HEK293 (cell line): ENCODE data around the gene ITPKC.

Experiments
- BCL11A ChIP-seq: fragments of 450-650 bp; formaldehyde crosslinking; IDR thresholded peaks from 2 replicates; pipeline ENCODE4 v1.5.1; 2016; ENCODE audit warnings: low read depth, missing biosample characterization, missing genetic modification characterization
- HIC1 ChIP-seq: fragments of 450-650 bp; formaldehyde crosslinking; IDR thresholded peaks from 2 replicates; pipeline ENCODE4 v1.5.1; 2016; ENCODE audit warnings: missing biosample characterization, missing genetic modification characterization
- HOXC10 ChIP-seq: sonication (generic); formaldehyde crosslinking; IDR thresholded peaks from 2 replicates; pipeline ENCODE4 v1.8.1; 2023; ENCODE audit warnings: mild to moderate bottlenecking, missing genetic modification reagents
- KLF17 ChIP-seq: fragments of 450-650 bp; formaldehyde crosslinking; IDR thresholded peaks from 2 replicates; pipeline ENCODE4 v1.5.1; 2016; ENCODE audit warnings: missing biosample characterization, missing genetic modification characterization
- MZF1 ChIP-seq: fragments of 450-650 bp; formaldehyde crosslinking; IDR thresholded peaks from 2 replicates; pipeline ENCODE4 v1.5.1; 2017; ENCODE audit warnings: missing biosample characterization, missing genetic modification characterization, borderline replicate concordance
- RBAK ChIP-seq: fragments of 450-650 bp; formaldehyde crosslinking; IDR thresholded peaks from 2 replicates; pipeline ENCODE4 v1.5.1; 2016; ENCODE audit warnings: missing biosample characterization, missing genetic modification characterization
- SP2 ChIP-seq: fragments of 450-650 bp; formaldehyde crosslinking; IDR thresholded peaks from 2 replicates; pipeline ENCODE4 v1.5.1; 2016; ENCODE audit warnings: missing biosample characterization, missing genetic modification characterization
- SP7 ChIP-seq: fragments of 450-650 bp; formaldehyde crosslinking; IDR thresholded peaks from 2 replicates; pipeline ENCODE4 v1.5.1; 2016; ENCODE audit warnings: missing biosample characterization, missing genetic modification characterization
- ZBTB8A ChIP-seq: fragments of 450-650 bp; formaldehyde crosslinking; IDR thresholded peaks from 2 replicates; pipeline ENCODE4 v1.5.1; 2016; ENCODE audit warnings: missing biosample characterization, missing genetic modification characterization
- ZFHX2 ChIP-seq: fragments of 450-650 bp; formaldehyde crosslinking; conservative IDR thresholded peaks from 2 replicates; pipeline ENCODE4 v1.5.1; 2016; ENCODE audit warnings: missing biosample characterization, missing genetic modification characterization
- ZNF184 ChIP-seq: fragments of 450-650 bp; IDR thresholded peaks from 2 replicates; pipeline ENCODE4 v1.5.1; 2018; ENCODE audit warnings: missing biosample characterization, mild to moderate bottlenecking, missing genetic modification characterization
- ZNF280D ChIP-seq: fragments of 450-650 bp; formaldehyde crosslinking; IDR thresholded peaks from 2 replicates; pipeline ENCODE4 v1.5.1; 2016; ENCODE audit warnings: missing biosample characterization, missing genetic modification characterization
- ZNF311 ChIP-seq: fragments of 450-650 bp; formaldehyde crosslinking; IDR thresholded peaks from 2 replicates; pipeline ENCODE4 v1.5.1; 2017; ENCODE audit warnings: missing biosample characterization, missing genetic modification characterization, borderline replicate concordance
- ZNF514 ChIP-seq: fragments of 450-650 bp; formaldehyde crosslinking; IDR thresholded peaks from 2 replicates; pipeline ENCODE4 v1.5.1; 2016; ENCODE audit warnings: missing biosample characterization, missing genetic modification characterization
- ZNF518A ChIP-seq: fragments of 450-650 bp; formaldehyde crosslinking; conservative IDR thresholded peaks from 2 replicates; pipeline ENCODE4 v1.5.1; 2016; ENCODE audit warnings: low read depth, missing biosample characterization, missing genetic modification characterization
- ZNF580 ChIP-seq: fragments of 450-650 bp; formaldehyde crosslinking; IDR thresholded peaks from 2 replicates; pipeline ENCODE4 v1.5.1; 2016; ENCODE audit warnings: missing biosample characterization, missing genetic modification characterization
- ZNF623 ChIP-seq: fragments of 450-650 bp; formaldehyde crosslinking; IDR thresholded peaks from 2 replicates; pipeline ENCODE4 v1.5.1; 2016; ENCODE audit warnings: missing biosample characterization, missing genetic modification characterization
- ZNF639 ChIP-seq: fragments of 450-650 bp; formaldehyde crosslinking; IDR thresholded peaks from 2 replicates; pipeline ENCODE4 v1.5.1; 2016; ENCODE audit warnings: missing biosample characterization, missing genetic modification characterization
- ZNF658 ChIP-seq: fragments of 450-650 bp; formaldehyde crosslinking; IDR thresholded peaks from 2 replicates; pipeline ENCODE4; 2016; ENCODE audit warnings: missing biosample characterization, missing genetic modification characterization
- ZNF776 ChIP-seq: fragments of 450-650 bp; formaldehyde crosslinking; IDR thresholded peaks from 2 replicates; pipeline ENCODE4 v1.5.0; 2017; ENCODE audit warnings: missing biosample characterization, missing genetic modification characterization, borderline replicate concordance
- ZSCAN30 ChIP-seq: fragments of 450-650 bp; IDR thresholded peaks from 2 replicates; pipeline ENCODE4 v1.5.1; 2018; ENCODE audit warnings: missing biosample characterization, mild to moderate bottlenecking, missing genetic modification characterization, moderate library complexity
- TF ChIP-seq, protein P1 (sequence below): fragments of 450-650 bp; formaldehyde crosslinking; IDR thresholded peaks from 2 replicates; pipeline ENCODE4 v1.5.1; 2017; ENCODE audit warnings: missing biosample characterization, missing genetic modification characterization
- TF ChIP-seq, protein P2 (sequence below): fragments of 450-650 bp; formaldehyde crosslinking; IDR thresholded peaks from 2 replicates; pipeline ENCODE4 v1.5.1; 2016; ENCODE audit warnings: missing biosample characterization, missing genetic modification characterization

Gene ITPKC

DNA sequence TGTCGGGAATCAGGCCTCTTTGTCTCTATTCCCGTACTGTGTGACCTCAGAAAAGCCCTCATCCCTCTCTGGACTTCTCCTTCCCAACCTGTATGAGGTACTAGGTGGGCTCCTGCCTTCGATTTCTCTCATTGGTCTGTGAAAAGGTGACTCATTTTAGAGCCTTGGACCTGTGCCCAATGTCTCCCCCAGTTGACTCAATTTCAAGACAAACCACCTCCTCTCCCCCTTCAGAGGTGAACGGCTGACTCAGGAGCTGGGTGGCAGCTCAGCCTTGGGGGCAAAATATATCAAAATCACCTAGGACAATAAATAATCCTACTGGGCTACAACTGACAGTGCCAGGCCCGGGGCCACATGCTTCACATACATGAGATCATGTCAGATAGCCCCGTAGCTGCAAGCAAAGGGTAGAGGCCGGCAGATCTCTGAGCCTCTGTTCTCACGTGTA is 856 bp upstream of the ITPKC start (continued):
- TF ChIP-seq SP2 (tag by site-specific recombination), result no peak
- TF ChIP-seq ZFHX2 (tag by site-specific recombination), result no peak
- no peak for TF ChIP-seq ZNF776 (tag by site-specific recombination)
- TF ChIP-seq, protein P1, sequence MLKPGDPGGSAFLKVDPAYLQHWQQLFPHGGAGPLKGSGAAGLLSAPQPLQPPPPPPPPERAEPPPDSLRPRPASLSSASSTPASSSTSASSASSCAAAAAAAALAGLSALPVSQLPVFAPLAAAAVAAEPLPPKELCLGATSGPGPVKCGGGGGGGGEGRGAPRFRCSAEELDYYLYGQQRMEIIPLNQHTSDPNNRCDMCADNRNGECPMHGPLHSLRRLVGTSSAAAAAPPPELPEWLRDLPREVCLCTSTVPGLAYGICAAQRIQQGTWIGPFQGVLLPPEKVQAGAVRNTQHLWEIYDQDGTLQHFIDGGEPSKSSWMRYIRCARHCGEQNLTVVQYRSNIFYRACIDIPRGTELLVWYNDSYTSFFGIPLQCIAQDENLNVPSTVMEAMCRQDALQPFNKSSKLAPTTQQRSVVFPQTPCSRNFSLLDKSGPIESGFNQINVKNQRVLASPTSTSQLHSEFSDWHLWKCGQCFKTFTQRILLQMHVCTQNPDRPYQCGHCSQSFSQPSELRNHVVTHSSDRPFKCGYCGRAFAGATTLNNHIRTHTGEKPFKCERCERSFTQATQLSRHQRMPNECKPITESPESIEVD, result no peak
- TF ChIP-seq ZBTB8A (tag by site-specific recombination), result no peak
- no peak for TF ChIP-seq ZNF514
- no peak for TF ChIP-seq ZNF658 (tag by site-specific recombination)
- no peak for TF ChIP-seq SP7 (tag by site-specific recombination)
- no peak for TF ChIP-seq ZNF623
- TF ChIP-seq ZNF184, result peak; percentile 83
- no peak for TF ChIP-seq BCL11A
- no peak for TF ChIP-seq HOXC10 (CRISPR knock-in tag)
- TF ChIP-seq KLF17 (tag by site-specific recombination), result no peak; the same call in none of the 2 replicates
- no peak for TF ChIP-seq ZNF639
- no peak for TF ChIP-seq HIC1 (tag by site-specific recombination)
- TF ChIP-seq, protein P2, sequence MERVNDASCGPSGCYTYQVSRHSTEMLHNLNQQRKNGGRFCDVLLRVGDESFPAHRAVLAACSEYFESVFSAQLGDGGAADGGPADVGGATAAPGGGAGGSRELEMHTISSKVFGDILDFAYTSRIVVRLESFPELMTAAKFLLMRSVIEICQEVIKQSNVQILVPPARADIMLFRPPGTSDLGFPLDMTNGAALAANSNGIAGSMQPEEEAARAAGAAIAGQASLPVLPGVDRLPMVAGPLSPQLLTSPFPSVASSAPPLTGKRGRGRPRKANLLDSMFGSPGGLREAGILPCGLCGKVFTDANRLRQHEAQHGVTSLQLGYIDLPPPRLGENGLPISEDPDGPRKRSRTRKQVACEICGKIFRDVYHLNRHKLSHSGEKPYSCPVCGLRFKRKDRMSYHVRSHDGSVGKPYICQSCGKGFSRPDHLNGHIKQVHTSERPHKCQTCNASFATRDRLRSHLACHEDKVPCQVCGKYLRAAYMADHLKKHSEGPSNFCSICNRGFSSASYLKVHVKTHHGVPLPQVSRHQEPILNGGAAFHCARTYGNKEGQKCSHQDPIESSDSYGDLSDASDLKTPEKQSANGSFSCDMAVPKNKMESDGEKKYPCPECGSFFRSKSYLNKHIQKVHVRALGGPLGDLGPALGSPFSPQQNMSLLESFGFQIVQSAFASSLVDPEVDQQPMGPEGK (tag by site-specific recombination), result no peak; the same call in 1 of the 2 replicates
- TF ChIP-seq ZNF518A (tag by site-specific recombination), result peak; percentile 23; the same call in 1 of the 2 replicates
- TF ChIP-seq ZNF311, result no peak
- TF ChIP-seq ZNF280D (tag by site-specific recombination), result no peak
- 0 out of 2 replicates have a peak, but pooled peaks have one; percentile 11 for TF ChIP-seq MZF1 (tag by site-specific recombination)
- no peak for TF ChIP-seq ZSCAN30
- no peak for TF ChIP-seq ZNF580
- TF ChIP-seq RBAK (tag by site-specific recombination), result peak; percentile 7; the same call in 1 of the 2 replicates
